M059J (cell line): ENCODE measurements around the gene HUNK. TPM values are rescaled to one million over a fixed set of nuclear protein-coding genes. Genes with fewer than 3 reads are reported as not detected.
"Not testable (repeated sequence)": the region's sequence is repeated elsewhere in the genome, so short reads cannot be mapped to it uniquely, and the experiment has no call there.

Experiments
- DNase-seq: peaks from one replicate; pipeline ENCODE4 v3.0.0-alpha.2; 2012; ENCODE audit warnings: low read depth
- total RNA-seq: library from RNA; depleted of rRNA; stranded (reverse); fragments of >200 nt; shearing (Covaris generic); gene quantifications from 2 replicates; pipeline ENCODE4 v1.2.3, GENCODE V29; 2014

HUNK gene
- total RNA-seq, 1 experiment from 2014 or later: 0.15 TPM

DNA sequence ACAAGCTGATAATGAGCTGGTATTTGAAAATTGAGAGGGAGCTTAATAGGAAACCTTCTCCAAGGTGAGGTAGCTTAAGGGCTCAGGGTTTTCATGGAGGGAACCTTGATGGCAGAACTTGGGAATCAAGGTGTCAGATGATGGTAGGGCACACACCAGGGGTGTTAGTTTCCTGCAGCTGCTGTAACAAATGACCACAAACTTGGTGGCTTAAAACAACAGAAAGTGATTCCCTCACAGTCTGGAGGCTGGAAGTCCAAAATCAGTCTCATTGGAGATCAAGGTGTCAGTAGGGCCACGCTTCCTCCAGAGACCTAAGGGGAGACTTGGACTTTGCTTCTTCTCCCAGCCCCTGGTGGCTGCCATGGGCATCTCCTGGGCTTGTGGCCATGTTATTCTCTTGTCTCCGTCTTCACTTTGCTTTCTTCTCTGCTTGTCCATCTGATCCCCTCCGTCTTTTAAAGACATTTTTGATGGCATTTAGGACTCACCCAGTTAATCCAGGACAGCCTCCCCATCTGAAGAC is 45.5 kb downstream of the HUNK start:
- no peak for DNase-seq

DNA sequence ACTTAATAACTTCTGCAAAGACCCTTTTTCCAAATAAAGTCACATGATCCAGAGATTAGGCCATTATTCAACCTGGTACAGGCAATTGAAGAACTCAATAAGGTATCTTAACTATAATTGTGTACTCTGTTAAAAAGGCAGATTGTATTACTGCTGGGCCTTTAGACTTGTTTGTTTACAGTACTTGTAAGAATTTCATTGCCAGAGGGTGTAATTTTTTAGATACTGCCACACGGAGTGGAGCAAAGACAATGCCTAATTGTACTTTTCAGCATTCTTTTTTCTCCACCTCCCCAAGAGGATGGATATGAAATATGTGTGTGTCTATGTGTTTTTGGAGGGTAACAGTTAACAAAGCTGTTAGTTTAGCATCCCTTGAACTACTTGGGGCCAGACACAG is 47.5 kb downstream of the HUNK start:
- no peak for DNase-seq

DNA sequence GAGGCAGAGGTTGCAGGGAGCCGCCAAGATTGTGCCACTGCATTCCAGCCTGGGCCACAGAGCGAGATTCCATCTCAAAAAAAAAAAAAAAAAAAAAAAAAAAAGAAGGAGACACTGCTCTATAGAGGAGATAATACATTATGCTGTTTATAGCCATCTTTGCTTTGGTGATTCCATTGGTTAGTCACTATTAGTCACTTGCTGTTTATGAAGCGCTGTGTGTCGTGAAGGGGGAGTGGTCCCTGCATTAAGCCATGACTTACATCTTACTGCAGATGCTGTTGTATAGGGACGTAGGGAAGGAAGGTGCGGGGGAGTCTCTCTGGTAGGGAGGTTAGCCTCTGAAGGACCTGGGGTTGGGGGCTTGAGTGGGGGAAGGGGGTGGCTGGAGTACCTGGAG is 48.3 kb downstream of the HUNK start:
- peak; percentile 24 for DNase-seq

DNA sequence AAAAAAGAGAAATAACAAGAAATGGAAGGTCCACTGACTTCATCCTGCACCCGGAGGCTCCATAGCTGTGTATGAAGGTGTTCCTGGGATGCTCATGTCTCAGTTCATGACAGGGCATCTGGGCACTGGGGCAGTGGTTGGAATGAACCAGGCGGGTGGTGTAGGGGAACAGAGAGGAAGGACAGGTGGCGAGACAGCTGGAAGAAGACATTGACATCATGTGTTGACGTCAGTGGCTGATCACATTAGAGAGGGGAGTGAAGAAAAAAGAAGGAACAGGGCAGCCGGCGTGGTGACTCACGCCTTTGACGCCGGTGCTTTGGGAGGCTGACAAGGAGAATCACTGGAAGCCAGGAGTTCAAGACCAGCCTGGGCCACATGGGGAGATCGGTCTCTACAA is 50.1 kb downstream of the HUNK start:
- DNase-seq: no peak

DNA sequence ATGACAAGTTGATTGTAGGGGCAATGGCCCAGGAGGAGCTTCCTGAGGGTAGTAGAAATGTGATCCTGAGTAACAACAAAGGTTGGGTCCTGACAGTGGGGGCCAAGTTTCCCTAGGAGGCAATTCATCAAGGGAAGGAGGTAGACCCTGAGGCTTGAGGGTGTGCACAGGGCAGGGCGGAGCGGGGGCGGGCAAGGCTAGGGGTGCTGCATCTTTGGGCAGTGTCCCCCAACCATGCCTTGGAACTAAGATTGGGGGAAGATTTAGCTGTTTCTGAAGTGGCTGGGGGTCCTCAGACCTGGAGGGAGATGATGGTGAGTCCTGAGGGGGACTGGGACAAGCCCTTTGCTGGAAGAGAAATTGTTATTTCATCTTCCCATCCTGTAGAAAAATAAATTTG is 50.9 kb downstream of the HUNK start:
- DNase-seq: no peak

DNA sequence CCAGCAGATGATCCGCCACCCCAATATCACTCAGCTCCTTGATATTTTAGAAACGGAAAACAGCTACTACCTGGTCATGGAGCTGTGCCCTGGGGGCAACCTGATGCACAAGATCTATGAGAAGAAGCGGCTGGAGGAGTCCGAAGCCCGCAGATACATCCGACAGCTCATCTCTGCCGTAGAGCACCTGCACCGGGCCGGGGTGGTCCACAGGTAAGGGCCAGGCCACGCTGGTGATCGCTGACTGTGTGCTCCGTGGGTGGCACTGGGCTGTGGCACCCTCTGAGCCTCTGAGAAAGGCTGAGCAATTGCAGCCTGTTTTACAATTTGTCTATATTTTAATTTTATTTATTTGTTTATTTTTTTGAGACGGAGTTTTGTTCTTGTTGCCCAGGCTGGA is 51.7 kb downstream of the HUNK start:
- DNase-seq: no peak

DNA sequence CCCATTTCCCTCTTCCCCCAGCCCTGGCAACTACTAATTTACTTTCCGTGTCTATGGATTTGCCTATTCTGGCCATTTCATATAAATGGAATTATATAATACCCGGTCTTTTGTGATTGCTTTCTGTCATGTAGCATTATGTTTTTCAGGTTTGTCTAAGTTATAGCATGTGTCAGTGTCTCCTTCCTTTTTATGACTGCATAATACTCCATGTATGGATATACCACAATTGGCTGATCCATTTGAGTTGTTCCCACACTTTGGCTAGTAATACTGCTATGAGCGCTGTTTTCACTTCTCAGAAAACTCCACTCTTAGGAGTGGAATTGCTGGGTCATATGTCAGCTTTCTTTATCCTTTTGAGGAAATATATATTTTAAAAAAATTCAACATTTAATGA is 53.7 kb downstream of the HUNK start:
- DNase-seq: no peak

DNA sequence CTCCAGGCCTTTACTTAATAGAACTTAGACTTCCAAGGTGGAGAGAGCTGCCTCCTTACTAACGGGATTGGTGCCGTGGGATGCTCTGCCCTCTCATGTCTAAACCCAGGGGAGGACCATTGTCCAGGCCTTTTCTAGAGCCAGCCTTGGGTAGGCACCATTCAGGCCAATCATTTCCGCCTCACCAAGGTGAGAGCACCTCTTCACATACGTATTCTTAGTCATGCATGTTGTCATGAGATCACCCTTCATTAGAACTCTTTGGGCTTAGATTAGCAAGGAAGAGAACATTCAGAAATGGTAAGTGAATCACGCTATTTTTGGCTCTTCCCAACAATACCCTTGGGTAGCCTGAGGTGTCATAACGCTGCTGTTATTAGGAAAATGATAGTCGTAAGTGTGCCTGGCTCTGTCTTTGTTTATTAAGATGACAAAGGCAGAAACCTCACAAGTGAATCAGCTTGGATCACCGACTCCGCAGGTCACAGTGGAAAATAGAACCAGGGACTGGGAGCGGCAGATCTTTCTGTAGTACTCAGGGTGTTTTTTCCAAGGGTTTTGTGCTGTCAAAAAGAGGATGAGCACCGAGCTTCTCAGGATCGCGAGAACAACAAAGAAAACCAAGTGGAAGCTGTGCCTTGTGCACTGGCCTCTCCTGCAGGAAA is 55.0 kb downstream of the HUNK start:
- peak; percentile 17 for DNase-seq

DNA sequence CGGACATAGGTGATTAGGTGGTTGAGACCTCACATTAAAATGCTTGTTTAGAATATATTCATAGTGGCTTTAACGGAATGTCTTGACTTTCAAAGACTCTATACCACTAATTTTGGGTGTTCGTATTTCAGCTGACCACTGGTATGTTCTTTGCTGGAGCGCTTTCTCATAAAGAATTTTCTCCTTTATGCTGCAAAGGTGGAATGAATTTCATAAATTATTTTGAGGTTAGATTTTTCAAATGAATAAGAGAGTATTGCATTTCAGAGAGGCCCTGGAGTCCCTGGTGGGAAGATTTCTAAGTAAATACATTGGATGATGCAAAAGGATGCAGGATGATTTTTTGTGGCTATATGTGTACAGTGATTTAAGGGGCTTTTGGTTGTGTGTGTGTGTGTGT is 55.8 kb downstream of the HUNK start:
- DNase-seq: no peak

DNA sequence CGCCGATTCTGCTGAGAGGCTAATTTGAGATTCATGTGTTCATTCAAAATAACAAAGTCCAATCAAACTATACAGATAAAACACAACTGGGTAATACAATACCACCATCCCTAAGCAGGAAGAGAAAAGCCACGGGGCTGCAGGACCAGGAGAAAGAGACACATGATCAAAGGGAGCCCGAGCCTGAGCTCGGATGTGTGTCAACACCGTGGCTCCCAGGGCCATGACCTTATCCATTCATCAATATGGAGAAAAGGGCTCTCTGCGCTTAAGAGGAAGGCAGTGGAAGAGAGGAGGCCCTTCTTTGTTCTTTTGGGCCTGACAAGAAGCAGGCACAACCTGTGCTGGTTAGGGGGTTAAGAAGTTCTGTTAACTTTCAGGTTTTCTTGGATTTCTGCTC is 56.7 kb downstream of the HUNK start:
- no peak for DNase-seq

DNA sequence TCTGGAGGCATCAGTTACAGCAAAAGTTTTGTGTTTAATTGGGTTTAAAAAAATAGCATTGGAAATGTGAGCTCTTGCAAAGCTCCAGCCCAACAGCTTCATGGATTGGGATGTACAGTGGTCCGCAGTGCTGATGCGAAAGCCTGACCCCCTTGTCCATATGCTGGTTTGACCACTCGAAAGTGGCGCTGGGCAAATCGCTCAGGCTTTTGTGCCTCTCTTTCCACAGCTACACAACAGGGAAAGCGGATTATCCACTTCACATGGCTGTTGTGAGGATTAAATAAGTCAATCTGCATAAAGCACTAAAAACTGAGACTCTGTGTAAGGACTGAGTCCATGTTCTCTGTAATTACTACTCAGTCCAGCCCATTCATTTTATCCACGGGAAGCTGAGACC is 57.2 kb downstream of the HUNK start:
- no peak for DNase-seq

DNA sequence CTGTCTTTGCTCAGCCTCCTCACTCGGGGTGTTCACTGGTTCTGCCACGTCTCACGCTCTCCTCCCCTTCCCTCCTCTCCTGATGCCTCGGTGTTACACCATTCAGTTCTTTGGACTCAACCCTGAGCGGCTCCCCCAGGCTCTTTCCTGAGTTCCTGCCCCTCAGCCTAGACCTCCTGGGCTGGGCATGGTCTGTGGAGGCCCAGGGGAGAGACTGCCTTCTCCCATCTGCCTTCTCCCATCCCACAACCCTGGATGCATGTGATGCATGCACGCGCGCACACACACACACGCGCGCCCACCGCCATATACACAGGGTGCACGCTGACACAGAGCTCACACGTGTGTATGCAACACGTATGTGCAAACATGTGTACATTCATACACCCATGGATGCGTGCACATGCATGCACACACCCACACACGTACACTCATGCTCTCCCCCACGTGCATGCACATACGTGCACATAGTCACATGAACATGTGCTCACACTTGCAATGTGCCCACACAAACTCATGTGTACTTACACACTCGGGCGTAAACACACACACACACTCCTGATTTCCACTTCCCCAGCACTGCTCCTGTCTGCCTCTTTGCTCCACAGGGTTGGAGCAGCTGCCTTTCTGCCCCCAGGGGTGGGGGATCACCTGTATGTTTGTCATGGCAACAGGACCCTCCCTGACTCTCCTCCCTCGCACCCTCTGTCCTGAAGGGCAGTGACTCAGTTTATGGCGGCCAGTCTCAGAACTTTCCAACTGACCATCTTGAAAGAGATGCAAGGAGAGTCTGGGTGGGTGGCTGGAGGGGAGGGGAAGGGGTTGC is 59.0 kb downstream of the HUNK start:
- DNase-seq: no peak

DNA sequence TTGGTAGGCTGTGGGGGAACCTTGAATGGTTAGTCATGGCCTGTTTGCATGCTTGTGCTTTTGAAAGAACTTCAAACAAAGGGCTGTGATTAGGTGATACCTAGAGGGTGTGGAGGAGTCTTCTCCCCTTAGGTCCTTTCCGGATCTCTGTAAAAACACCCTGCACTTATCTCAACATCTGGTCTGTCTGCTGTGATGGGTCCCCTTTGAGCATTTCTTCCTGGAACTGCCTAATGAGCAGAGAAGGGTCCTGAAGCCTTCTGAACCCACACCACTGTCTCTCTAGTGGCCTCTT is 59.6 kb downstream of the HUNK start:
- no peak for DNase-seq

DNA sequence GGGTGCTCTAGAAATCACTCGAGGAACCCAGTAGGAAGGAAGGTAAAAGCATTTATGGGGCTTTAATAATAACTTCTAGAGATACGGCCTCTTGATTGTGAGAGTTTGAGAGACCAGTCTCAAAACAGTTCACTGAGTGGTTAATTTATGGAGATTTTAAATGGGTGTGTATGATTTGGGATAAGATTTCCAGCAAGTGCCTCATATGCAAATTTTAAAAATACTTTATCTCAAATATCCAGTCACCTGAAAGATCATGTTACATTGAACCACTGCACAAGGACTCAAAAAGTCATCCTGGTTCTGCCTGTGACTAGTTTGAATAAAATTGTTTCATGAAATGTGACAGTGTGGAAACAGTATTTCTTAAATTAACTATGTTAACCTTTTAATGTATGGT is 64.5 kb downstream of the HUNK start:
- no peak for DNase-seq

DNA sequence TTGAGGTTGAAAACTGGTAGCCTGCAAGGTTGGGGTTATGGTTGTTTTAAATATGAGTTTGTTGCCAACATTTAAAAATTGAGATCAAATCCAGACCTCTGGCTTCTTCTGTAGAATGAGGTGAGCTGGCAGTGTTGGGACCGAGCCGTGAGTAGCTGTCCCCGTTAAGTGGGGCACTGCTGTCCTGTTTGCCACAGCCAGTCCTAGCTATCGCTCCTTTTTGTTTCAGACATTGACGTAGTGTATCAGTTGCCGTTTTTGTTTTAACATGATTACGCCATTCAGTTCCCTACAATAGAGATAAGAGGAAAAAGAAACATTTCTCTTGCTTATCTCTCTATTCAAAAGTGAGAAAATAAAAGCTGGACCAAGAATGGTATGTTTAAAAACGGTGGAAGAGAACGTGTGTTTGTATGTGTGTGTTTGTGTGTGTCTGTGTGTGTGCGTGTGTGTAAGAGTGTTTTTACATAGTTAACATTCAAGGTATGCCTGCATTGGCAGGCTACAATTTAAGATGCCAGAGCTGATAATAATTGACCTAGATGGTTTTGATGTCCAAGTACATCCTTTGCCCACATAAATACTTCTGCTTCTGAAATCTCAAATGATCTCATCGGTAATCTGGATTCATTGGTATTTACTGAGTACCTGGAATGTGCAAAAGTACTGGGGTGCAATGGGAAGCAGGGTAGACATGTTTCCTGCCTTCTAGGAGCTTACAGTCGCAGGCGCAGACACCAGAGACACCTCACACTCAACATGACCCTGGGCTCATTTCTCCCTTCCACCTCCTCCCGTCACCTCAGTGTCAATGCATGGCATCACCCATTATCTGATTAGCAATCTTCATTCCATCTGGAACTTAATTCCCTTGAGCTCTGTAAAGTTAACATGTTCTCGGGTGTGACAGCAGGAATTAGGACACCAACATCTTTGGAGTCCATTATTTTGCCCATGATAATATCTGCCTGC is 65.8 kb downstream of the HUNK start:
- DNase-seq: no peak

DNA sequence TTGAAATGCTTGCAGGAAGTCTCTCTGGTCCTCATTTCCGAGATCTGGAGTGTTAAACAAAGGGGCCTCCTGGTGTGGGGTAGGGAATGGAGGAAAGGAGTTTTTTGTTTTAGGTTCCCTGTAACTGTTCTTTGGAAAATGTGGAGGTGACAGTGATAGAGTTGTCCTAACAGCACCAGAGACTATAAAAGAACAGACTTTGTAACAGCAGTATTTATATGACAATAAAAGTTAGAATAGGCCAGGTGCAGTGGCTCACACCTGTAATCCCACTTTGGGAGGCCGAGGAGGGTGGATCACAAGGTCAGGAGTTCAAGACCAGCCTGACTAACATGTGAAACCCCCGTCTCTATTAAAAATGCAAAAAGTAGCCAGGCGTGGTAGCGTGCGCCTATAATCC is 68.9 kb downstream of the HUNK start:
- no peak for DNase-seq

DNA sequence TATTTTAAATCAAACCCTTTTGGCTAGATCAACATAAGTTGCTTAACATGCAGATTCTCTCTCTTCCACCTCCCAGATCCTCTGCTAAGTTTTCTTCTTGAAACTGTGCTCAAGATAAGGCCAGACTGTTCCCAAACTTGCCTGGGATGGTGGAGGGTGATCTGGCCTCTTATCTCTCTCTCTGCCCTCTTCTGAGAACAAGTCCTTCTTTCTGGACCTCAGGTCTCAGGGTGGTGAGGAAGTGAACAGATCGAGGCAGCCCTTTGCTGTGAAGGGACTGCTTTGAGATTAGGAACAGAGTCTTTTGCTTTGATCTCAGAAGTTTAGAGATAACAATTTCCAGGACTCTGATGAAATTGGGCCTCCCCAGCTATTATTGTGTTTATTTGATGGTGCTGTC is 70.7 kb downstream of the HUNK start:
- DNase-seq: no peak

DNA sequence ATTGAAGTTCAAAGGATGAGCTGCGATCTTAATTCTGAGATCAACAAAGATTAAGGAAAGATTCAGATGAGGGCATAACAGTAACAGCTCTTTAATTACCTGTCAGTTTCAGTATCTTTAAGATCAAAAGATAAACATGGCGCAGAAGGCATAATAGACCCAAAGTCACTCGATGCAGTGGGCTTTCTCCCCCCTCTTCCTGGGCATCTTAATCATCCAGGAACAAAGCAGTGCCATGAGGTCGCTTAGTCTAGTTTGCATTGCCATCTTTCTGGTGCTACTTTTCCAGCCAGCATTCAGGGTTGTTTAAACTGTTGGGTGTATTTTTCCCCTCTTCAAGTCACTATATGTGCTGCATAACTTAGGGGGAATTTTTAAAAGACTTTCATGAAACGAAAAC is 72.3 kb downstream of the HUNK start:
- no peak for DNase-seq

DNA sequence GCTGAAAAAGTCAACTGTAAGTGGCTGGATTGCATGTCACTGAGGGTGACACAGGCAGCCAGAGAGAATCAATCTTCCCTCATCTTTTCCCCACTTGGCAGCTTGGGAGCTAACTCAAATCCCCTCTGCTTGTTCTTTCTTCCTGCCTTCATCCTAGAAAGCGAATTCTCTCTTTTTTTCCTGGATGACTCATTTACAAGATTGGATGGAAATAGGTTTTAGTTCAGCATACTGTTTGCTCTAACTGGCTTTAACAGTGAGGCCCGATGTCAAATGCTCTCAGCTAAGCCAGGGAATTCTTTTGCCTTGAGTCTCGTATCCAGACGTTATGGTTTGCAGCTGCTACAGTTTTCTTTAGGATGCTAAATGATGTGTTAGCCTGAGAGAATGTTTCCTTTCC is 72.7 kb downstream of the HUNK start:
- DNase-seq: peak; percentile 8

DNA sequence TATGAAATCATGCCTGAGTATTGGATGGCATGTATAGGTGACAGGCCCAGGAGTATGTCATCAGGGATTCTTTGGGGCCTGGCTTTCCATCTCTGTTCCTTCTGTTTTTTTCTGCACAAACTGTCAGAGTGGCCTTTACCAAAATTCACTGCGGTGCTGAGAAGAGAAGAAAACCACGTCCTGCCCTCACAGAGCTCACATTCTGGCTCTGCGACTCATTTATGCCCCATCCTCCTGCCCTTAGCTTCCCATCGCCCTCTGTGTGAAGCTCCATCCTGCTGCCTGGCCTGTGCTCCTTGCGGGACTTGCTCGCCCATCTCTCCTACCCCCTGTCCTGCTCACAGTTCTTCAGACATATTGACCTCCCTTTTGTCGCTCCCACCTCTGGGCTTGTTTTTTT is 73.4 kb downstream of the HUNK start:
- DNase-seq: no peak

DNA sequence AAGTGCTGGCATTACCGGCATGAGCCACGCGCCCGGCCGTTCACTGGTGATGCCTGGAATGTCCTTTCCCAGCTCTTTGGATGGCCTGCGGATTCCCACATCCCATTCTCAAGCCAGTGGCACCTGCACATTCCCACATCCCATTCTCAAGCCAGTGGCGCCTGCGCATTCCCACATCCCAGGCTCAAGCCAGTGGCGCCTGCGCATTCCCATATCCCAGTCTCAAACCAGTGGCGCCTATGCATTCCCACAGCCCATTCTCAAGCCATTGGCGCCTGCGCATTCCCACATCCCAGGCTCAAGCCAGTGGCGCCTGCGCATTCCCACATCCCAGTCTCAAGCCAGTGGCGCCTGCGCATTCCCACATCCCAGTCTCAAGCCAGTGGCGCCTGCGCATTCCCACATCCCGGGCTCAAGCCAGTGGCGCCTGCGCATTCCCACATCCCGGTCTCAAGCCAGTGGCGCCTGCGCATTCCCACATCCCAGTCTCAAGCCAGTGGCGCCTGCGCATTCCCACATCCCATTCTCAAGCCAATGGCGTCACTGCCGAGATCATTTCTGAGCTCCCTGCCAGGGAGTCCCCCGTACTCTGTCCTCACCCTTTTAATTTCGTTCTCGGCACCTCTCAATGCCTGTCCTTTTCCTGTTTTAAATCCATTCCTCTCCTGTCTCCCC is 74.2 kb downstream of the HUNK start:
- DNase-seq: not testable (repeated sequence)

DNA sequence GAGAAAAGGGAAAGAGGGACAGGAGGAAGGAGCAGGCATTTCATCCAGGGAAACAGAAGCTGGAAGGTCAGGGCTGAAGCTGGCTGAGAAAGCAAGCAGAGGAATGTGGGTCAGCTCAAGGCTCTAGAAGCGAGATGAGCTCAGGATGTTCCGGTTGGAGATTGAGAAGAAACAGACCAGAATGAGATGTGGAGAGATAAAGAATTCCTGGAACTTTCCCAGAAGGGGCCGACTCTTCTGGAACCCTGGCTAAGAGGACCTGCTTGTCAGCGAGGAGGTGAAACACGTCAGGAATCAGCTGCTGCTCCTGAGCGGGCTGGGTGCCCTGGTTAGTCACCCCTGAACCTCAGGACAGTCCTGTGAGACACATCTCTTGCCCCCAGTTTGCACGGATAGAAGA is 75.9 kb downstream of the HUNK start:
- DNase-seq: no peak
